Tibial nerve (tissue), 4 donors: ENCODE results near the gene PIGV.

Experiments used
- CTCF ChIP-seq, 5 experiments: fragments of 200-600 bp in 3 of 5; fragments of 450-650 bp in 2 of 5; sonication (generic) in 3 of 5; IDR thresholded peaks; one replicate each; pipeline ENCODE4 v1.5.1; 2016 to 2019; ENCODE audit warnings: antibody characterized with exemption in 5 of 5, mild to moderate bottlenecking in 3 of 5, moderate library complexity in 2 of 5
- EP300 ChIP-seq, 2 donors: sonication (generic); formaldehyde crosslinking; IDR thresholded peaks; one replicate each; pipeline ENCODE4 v1.6.1; 2017; ENCODE audit warnings: antibody characterized with exemption in 2 of 2, mild to moderate bottlenecking in 1 of 2
- POLR2A ChIP-seq, 2 donors: fragments of 450-650 bp; IDR thresholded peaks; one replicate each; pipeline ENCODE4 v1.6.1; 2017; ENCODE audit warnings: antibody characterized with exemption in 2 of 2, mild to moderate bottlenecking in 2 of 2, moderate library complexity in 2 of 2

GRCh38 chr1:26792924-26793323, 5.2 kb downstream of the PIGV start:
- TF ChIP-seq CTCF (IDR thresholded peaks at IDR 0.05) (no peak), POLR2A (IDR thresholded peaks at IDR 0.05) (no peak), EP300 (IDR thresholded peaks at IDR 0.05) (no peak)
